ENCODE results near the gene KRT6A.

Gene KRT6A

DNA sequence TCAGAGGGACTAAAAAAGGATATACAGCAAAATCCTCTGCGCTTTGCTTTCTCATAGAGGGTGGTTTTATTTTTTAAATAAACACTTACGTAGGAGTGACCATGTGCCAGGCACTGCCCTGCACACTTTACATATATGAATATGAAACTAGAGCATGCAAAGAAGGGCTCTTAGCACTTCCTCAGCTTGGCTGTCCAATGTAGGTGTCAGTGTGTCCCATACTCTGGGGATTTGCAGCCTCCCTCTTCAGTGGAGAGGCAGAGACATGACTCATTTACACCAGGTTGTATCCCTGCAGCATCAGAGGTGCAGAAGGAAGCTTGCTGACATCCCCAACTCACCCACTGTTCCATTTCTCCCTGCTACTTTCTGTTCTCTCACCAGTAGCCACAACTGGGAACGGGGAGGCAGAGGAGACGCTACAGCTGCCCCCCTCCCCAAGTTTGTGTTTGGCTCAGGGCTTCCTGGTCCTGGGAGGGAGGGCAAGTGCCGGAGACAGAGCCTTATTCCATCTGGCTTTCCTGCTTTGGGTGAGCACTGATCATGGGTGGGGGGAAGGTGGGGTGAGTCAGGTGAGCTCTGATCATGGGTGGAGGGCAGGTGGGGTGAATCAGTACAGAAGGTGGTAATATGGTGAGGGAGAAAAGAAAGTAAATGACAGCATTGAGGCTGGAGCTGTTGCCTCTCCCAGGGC lies 32.0 kb upstream of the KRT6A start:
- no peak for DNase-seq (ENCODE audit: low read depth)

DNA sequence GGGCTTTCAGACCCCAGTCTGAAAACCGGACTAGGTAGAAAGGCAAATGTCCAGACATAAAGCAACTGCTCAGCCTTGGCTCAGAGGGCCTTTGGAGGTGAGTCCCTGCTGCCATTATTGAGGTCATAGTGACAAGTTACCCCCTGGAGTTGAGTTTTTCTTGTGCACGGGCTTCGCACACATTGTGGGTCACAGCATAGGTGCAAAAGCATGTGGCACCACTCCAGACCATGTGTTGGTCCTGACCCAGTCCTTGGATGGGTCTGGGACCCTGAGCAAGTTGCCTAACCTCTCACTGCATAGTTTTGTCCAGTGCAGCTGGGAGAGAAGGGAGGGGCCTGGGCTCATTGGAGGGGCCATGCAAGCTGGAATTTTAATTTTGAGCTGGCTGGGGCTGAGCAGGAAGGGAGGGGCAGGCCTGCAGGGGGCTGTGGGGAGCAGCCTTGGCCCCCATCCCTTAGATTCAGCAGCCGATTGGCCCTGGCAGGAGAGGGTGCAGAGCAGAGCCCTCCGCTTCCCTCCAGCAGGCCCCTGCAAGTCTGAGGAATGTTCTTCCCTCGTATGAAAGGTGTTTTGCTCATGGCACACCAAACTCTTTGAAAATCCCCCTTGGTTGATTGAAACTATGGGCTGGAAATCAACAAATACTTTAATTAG lies 31.3 kb upstream of the KRT6A start:
- DNase-seq (ENCODE audit: low read depth), result no peak

DNA sequence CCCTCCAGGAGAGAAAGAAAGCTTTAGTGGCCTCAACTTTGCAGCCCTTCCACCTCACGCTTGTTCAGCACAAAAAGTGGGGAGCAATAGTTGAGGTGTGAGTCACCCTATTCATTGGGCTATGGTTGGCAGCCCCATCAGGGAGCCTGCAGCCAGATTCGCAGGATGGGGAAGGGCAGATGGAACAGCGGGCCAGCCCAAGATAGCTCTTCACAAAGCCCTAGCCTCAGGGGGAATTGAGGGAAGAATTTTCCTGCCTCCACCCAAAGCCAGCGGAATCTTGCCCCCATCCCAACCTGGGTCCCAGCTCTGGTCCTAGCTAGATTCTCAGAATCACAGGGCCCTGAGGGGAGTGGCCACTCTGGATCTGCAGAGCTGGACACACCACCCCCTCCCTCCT lies 30.8 kb upstream of the KRT6A start:
- DNase-seq (ENCODE audit: low read depth), result no peak

DNA sequence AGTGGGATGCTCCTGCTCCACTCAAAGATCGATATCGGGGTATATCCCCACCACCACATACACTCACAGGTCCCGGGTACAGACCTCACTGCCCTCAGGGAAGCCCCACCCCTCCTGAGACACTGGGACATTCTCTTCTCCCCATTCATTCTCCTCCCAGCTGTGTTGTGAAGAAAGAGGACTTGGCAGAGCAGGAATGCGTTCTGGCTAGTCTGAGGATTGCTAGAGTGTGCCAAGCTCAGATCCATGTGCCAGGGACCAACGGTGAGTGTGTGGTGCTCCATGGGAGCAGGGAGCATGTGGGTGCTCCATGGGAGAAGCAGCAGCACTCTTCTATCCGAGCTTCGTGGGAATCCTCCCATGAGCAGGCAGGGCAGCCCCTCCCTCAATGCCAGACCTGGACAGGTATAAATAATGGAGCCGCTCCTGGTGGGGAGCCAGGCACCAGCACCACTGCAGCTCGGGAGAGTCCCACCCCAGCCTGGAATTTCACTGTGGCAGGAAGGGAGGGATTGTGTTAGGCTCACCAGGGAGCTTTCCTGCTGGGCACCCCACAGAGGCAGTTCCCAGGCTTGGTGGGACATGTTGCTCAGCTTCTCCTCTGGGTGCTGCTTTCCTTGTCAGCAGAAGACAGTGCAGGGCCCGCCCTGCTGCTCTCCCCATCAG lies 29.4 kb upstream of the KRT6A start:
- DNase-seq (ENCODE audit: low read depth), result no peak

DNA sequence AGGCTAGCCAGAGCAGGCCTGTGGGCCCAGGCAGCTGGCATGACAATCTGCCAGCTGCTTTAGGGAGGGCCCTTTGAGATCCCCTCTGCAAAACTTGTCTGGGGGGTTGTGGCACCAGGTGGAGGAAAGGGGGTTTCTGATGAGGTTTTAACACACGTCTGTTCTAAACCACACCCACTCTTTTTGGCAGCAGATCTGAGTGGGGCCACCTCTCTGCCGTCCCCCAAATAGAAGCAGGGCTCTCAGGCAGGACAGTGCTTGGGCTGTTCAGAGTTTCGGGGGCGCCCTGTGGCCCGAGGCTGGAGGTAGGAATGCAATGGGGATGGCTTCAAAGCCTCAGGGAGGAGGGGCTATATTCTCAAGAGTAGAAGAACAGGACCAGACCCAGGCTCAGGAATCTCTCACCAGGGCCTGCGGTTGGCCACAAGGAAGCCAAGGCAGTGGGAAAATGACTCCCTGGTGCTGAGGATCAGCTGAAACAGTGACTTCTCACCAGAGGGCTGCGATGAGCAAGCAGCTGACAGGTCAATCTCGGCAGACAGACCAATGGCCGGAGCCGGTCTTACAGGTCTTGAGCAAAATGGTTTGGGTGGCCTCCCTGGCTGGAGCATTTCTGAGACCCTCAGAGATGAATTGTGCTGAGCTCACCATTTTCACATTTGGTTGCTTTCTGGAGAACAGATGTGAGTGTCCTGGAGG lies 28.7 kb upstream of the KRT6A start:
- no peak for DNase-seq (ENCODE audit: low read depth)

DNA sequence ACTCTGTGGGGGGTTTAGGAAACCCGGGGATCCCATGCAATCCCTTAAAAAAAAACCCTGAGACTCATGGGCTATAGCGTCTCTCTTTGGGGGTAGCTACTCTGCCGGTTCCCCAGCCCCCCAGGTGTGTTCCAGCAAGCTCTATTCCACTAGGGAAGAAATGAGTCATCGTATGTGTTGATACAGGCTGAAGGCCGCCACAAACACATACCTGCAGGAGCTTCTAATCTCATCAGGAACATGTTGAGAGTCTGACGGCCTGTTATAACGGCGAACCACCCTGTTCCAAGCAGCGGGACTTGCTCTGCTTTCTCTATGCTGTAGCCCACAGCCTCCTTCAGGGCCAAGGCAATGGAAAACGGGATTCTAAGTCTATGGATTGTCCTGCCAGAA lies 28.1 kb upstream of the KRT6A start:
- DNase-seq (ENCODE audit: low read depth), result no peak

DNA sequence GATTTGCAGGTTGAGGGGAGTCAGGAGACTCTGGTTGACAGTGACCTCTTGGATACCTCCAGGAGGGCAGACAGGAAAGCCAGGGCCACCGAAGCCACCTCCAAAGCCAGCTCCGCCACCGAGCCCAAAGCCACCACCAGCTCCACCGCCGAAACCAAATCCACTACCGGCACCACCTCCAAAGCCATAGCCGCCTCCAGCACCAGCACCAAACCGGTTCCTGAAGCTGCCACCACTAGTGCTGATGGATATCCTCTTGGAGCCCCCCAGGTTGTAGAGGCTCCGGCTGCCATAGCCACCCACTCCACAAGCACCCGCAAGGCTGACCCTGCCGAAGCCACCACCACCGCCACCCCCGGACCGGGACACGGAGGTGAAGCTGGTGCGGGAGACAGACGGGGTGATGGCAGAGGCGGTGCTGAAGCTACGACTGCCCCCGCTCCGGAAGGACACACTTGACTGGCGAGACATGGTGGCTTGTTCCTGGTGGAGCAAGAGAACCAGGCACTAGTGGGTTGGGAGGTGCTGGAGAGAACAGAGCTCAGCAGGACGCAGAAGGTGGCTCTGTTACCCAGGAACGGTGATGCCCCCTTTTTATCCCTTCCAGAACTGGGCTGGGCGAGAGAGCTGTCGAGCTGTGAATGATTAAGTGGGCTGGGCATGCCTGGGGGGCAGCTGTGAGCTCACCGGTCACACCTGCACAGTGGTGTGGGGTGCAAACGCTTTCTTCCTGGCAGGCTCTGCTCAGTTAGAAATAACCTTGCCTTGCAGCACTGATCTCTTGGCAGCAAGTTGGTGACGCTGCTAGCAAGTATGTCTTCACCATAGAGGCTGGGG lies 27.0 kb upstream of the KRT6A start, which contains the start of gene KRT5:
Gene KRT5 (minus strand): TSS at position 569 of the 837 bp plus-strand sequence. CDS start 98 bp downstream, at position 471.
- no peak for DNase-seq (ENCODE audit: low read depth)

DNA sequence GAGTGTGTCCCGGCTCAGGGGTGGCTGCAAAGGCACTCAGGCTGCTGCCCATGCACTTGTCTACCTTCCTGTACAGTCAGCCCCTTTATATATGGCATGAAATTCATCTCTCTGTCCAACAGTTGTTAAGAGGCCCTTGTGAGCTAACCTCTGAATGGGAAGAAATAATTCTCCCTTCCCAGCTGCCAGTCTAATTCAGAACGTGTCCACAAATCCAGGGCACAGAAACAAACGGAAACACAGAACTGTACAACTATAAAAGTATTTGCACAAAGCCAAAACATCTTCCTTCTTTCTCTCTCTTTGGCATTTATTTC lies 26.3 kb upstream of the KRT6A start:
- DNase-seq (ENCODE audit: low read depth), result no peak

DNA sequence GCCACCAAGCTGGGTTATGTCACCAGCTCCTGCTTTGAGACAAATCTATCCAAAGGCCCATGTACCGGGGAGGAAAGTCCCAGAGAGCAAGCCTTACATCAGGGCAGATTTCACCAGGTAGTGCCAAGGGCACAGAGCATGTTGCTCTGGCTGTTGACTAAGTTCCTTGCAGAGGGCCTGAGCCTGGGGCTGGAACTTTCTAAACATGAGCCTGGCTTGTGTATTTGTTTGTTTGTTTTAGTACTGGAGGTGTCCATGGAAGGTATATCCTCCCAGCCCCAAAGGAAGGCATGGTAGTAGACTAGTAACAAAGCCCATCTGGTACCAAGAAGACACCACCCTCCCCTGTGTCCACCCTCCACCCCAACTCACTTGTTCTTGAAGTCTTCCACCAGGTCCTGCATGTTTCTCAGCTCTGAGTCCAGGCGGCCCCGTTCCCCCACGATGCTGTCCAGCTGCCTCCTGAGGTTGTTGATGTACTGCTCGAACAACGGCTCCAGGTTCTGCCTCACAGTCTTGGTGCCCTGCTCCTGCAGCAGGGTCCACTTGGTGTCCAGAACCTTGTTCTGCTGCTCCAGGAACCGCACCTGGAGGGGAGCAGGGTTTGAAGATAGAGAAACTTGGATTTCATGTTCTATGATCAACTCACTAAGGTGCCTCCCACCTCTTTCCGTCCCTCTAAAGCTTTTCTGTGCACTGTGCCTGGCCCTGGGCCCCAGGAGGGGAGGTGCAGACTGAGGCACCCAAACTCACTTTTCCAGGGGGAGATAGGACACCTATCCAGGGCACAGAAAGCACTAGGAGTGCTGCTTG lies 25.7 kb upstream of the KRT6A start:
- DNase-seq (ENCODE audit: low read depth), result no peak

DNA sequence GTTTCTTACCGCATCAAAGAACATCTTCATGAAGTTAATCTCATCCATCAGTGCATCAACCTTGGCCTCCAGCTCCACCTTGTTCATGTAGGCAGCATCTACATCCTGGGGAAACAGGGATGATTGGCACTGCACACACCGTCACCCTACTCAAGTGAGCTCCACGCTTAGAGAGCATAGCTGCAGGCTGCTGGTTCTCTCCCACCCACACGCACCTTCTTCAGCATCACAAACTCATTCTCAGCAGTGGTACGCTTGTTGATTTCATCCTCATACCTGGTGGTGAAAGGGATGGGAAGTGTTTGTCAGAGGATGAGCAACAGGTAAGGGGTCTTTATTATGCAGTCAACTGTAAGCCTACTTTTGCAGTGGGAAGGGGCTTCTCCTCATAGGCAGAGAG lies 24.8 kb upstream of the KRT6A start:
- no peak for DNase-seq (ENCODE audit: low read depth)

DNA sequence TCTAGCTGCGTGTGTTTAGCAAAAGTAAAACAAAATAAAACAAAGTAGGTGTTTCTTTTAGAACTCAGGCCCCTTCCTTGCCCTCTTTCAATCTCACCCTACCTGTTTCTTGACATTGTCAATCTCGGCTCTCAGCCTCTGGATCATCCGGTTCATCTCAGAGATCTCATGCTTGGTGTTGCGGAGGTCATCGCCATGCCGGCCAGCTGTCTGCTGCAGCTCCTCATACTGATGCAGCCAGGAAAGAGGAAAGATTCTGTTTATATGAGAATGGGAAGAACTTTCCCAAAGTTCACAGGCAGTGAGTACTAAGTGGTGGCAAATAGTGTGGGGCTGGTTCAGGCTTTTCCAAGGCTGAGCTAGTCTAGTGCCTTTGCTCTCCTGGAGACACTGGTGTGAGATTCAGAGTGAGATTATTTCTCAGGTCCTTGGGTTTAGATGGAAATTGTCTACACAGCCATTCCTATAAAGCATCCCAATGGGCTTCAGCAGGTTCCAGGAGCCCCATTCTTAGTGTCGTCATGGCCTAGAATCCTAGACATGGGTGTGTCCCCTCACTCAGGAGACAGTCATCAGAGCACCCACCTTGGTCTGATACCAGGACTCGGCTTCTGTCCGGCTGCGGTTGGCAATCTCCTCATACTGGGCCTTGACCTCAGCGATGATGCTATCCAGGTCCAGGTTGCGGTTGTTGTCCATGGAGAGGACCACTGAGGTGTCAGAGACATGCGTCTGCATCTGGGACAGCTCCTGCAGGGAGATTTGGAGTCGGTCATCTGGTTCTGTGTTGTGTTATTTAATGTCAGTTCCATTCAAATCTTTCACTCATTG lies 24.2 kb upstream of the KRT6A start:
- DNase-seq (ENCODE audit: low read depth), result no peak

DNA sequence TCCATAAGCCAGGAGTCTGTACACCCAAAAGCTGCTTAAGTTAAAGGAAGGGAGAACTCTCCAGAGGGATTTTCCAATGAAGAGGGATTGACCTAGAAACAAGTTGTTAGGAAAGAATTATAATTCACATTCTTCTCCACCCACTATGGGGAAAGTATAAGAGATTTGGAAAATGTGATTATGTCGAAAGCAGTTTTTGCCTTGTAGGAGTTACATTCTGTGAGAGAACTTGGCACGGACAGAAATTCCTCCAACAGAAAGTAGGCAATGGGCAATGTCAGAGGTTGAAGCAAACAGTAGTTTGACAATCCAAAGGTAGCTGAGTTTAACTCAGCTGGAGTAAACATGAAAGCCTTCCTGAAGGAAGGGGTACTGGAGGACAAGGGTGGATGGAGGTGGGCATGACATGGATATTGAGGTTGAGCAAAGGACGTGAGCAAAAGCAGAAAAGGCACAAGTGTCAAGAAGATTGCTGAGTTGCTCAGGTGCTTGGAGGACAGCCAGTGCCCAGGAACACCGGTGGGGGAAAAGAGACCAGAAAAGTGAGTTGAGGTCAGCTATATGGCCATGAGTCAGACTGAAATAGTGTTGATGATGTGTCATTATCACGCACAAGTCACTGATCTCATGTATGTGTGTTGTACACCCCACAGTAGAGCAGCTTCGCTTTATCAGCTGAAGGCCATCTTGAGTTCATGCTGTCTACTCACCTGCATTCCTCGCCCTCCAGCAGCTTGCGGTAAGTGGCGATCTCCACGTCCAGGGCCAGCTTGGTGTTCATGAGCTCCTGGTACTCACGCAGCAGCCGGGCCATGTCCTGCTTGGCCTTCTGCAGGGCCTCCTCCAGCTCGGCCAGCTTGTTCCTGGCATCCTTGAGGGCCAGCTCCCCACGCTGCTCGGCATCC lies 23.1 kb upstream of the KRT6A start:
- DNase-seq (ENCODE audit: low read depth), result no peak

DNA sequence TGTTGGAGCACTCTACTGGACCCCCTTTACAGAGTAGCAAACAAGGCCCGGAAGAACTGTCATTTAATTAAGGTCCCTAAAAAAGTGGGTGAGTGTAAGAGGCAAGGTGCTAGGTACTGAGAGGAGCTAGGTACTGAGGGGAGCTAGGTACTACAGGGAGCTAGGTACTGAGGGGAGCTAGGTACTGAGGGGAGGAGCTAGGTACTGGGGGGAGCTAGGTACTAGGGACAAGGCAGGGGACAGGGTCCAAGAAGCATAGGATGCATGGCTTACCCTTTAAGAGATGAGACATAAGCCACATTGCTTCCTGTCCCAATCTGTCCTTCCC lies 22.2 kb upstream of the KRT6A start:
- DNase-seq (ENCODE audit: low read depth), result no peak

DNA sequence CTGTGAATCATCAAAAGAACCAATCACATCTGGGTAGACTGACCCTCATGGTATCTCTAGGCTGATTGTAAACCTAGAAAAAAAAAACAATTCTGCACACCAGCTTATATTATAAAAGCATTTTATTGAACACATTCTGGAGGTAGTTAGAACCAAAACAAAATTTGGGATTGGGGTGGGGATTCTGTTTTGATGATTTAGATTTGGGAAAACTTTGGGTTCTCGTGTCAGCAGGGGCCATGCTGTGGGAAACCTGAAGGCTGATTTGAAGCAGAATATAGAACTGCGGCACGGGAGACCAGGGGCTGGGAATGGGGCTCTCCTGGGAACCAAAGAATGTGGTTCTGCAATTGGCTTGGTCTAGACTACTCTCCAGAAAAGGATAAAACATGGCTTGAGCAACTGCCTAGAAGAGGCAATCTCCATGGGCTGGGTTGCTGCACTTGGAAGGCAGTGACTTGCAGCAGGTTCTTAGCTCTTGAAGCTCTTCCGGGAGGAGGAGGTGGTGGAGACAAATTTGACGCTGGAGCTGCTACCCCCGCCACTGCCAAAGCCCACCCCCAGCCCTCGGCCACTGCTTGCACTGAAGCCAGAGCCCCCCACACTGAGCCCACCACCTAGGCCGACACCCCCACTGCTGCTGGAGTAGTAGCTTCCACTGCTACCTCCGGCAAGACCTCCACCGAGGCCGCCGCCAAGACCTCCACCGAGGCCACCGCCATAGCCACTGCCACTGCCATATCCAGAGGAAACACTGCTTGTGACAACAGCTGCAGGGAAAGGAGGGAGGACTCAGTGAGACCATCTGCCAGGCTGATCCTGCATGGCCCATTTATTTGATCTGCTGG lies 21.6 kb upstream of the KRT6A start:
- DNase-seq (ENCODE audit: low read depth), result no peak

DNA sequence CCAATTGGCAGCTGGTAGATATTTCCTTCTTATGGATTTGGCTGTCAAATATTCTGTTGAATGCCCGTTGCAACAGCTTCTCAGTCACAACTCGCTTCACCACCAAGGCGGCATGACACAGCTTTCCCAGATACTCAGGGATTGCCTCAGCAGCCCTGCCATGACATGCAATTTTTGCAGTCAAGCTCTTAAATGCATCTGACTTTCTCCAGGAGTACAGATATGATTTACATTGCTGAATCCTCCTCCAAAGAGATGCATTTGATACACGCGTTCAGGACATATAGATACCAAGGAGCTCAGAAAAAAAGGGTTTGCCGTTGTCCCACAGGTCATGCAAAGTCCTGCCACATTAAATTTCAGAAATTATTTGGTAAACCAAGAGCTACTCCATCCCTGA lies 20.7 kb upstream of the KRT6A start:
- no peak for DNase-seq (ENCODE audit: low read depth)

DNA sequence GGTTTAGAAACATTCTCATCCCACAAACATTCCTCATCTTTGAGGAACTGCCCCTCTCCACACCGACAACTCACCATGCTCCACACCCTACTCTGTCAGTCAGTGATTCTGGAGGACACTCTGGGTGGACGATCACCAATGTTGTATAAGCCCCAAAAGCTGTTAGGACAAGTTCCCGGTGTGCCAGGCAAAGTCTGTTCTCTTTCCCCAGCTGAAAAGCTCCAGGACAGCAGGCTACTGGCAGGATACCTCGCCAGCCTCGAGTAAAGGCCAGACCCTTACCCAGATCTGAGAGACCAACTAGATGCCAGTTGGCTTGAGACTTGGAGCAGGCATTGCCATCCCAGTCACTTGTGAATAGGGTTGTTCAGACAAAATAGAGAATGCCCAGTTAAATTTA lies 15.2 kb upstream of the KRT6A start:
- no peak for DNase-seq (ENCODE audit: low read depth)

DNA sequence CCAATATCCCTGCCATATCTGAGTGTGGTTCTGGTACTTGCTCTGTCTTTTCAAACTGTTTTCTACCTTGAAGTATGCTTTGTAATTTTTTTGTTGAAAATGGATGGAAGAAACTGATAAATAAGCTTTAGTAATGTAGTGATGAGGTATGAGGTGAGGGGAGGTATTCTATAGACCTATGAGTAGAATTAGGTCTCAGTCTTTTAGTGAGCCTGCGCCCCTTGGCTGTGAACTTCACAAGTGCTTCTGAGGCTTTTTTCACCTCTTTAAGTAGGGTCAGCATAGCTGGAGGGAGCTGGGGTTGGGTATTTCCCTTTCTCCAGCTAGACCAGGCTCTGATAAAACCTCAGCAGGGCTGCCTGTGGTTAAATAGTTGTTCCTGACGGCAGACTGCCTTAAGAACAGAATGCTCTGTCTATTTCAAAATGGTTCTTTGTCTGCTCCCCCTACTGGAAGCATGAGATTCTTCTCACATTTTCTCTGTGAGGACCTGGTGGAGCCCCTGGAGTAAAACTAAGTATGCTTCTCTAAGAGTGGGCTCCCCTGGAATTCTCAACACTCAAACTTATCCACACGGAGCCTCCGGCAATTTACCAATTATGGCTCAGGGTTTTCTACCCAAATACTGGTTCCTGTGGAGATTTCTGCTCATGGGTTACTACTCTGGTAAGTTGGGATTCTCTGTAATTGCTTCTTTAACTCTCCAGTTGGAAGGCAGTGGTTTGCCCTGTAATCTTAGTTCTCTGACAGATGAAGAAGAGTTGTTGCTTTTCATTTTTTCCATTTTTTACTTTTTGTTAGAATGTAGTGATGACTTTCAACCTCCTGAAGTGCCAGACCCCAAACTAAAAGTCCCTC lies 14.0 kb upstream of the KRT6A start:
- DNase-seq (ENCODE audit: low read depth), result no peak

Data from stimulated activated CD8-positive, alpha-beta memory T cell treated with anti-CD3 and anti-CD28 coated beads, Interleukin-12 subunit alpha, Interleukin-12 subunit beta, amount 100 ng/mL, for 4 hours (primary cell).